Gastroesophageal sphincter (tissue), 3 donors: ENCODE measurements around the gene RSRC1.

ENCODE experiments used
- CTCF ChIP-seq, 4 experiments: fragments of 200-600 bp in 2 of 4; fragments of 450-650 bp in 2 of 4; sonication (generic) in 1 of 4; IDR thresholded peaks; one replicate each; pipeline ENCODE4 v1.5.1; 2017 to 2019; ENCODE audit warnings: antibody characterized with exemption in 4 of 4, mild to moderate bottlenecking in 2 of 4, moderate library complexity in 2 of 4
- POLR2AphosphoS5 ChIP-seq: sonication (generic); formaldehyde crosslinking; IDR thresholded peaks from one replicate; pipeline ENCODE4 v1.6.1; 2017; ENCODE audit warnings: antibody characterized with exemption

- no peak for TF ChIP-seq CTCF (IDR thresholded peaks at IDR 0.05)
- TF ChIP-seq POLR2AphosphoS5 = no peak
Observed at GRCh38 chr3:158248261-158248660, 138.4 kb downstream of the RSRC1 start.
